COR-L47 (cell line): ENCODE data around the gene FABP2.
"Not testable (repeated sequence)": the region's sequence is repeated elsewhere in the genome, so short reads cannot be mapped to it uniquely, and the experiment has no call there.

Experiments used
- DNase-seq: peaks from one replicate; lab custom pipeline; 2025; lab: John Stamatoyannopoulos, UW

The FABP2 gene

DNA sequence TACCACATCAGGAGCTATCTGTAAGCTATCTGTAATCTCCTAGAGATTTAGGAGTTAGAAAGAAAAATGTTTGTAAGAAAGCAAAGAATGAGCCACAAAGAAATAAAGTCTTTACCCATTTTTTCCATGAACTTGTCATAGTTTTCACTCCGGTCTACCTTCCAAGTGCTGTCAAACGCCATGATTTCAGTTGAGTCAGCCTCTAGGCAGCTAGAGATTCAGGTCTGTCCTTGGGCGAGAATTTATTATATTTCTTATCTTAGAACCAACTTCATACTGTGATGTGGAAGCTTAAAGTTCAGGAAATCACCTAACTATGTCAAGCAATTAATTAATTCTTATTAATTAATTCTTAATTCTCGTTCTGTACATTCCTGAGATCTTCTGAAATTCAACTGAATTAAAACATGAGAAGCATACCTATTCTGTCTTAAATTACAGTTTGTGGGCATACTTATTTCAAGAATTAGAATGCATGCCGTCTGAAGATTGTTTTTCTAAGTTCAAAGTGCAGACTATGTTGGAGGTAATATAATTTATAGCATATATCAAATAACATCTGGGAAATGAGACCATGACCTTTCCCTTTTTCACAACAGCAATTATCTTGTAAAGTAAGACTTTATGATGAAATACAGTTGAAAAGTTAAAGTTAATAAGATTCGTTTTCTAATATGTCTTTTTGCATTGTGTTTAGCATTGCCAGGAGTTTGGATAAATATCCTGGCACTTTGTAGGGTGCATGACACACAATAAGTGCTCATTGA lies at the start of gene FABP2:
FABP2 (minus strand) TSS at position 218 of the 767 bp plus-strand sequence; CDS start at position 182, 36 bp downstream.
- DNase-seq, result no peak

DNA sequence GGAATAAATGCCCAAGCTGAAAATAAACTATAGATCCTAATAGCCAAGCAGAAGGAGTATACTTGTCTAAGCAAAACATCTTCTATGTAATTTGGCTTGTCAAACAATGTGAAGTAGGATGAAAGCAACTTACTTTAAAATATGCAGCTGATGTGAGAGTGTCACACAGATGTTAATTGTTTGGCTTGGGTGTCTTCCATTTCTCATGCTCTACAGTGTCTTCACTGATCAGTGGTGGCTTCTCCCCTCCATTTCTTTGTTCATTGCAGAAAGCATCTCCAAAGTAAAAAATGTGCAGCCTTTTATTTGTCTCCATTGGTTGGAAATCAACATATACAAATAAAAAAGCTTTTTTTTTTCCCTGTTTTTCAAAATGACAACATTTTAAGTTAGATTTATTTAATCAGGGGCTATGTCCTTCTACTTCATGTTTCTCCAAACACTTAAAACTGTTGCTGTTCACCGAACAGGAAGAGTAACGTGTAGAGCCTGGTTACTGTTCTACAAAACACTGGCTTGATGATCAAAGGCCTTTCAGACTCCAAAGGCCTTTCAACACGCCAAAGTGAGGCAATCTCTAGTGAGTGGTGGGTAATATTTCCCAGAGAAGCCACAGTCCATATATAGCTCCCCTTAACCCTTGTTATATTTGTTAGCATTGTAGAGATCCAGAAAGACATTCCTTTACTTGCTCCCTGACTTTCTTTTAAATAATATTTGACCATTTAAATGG lies 49.2 kb upstream of the FABP2 start:
- DNase-seq, result not testable (repeated sequence)

DNA sequence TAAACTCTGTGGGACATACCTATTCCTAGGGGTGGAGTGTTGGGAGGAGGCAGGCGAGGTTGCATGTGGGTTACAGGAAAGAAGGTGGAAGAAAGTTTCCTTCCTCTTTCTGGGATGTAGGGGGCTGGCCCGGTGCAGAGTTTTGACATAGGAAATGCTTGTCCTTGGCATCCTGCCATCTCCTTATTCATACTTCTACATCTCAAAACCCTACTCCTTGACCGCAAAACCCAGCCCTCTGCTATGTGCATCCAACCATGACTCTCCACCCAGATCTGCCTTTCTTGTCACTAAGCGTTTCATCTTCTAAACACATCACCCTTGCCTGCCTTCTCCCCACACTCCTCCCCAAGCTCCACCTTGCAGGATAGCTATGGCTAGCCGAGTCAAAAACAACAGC lies 48.5 kb upstream of the FABP2 start:
- not testable (repeated sequence) for DNase-seq

DNA sequence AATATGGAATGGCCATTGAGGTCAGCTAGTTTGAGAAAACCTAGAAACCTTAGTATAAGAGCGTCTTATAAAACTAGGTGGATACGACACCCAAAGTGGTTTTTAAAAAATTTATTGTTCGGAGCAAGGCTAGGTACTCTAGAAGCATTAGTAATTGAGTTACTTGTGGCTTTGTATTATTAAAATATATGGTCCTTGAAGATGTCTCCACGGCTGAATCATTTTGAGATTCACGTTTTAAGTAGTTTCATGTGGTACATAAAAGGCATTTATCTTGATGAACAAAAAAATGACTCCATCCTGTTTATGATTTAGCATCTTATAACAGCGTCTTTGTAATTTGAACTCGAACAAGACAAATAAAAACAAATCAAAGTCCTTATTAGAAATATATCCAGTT lies 44.9 kb upstream of the FABP2 start:
- not testable (repeated sequence) for DNase-seq

DNA sequence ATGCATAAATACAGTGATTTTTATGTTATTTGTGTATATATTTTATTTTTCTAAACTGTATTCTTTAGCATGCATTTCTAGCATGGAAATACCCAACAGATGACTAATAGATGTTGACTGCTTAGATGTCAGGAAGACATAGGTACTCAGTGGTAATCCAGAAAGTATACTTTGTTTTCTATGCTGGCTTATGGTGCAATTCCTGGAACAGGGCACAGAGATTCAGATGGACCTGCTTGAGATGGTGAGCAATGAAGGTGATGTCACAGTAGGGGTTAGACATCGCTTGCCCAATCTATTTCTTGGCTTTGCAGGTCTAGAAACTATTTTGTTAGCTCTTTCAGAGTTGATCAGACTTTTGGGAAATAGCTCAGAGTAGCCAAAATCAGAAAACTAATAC lies 42.3 kb upstream of the FABP2 start:
- DNase-seq, result not testable (repeated sequence)

DNA sequence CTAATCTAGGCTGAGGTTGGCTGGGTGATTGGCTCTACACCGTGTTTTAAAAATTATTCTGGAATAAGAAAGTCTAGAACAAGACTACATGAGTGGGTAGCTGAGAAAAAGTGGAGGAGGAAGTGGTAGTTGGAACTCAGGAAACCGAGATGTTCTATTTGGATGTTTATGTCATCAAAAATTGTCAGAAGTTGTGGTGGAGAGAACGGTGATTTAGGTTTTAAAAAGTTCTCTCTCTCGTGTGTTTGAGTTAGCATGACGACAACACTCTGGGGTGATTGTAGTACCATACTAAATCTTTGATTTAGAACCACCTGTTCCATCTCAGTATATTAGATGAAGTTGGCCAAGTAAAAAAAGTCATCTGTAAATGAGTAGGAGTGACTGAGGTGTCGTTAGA lies 41.4 kb upstream of the FABP2 start:
- DNase-seq, result not testable (repeated sequence)

DNA sequence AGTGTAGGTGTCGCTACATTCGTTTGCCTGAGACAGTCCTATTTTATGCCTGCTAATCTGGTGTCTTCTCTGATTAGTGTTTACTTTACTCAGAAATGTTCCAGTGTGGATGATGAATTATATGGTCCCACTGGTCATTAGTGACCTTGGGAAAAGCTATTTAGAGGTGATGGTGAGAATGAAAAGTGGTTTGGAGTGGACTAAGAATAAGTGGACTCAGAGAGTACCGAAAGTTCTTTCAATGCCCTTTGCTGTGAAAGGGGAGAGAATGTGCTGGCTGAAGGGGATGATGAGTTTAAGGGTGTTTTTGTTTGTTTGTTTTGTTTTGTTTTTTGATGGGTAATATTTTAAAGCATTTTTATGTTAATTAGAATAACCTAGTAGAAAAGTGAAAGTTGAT lies 40.5 kb upstream of the FABP2 start:
- DNase-seq, result not testable (repeated sequence)

DNA sequence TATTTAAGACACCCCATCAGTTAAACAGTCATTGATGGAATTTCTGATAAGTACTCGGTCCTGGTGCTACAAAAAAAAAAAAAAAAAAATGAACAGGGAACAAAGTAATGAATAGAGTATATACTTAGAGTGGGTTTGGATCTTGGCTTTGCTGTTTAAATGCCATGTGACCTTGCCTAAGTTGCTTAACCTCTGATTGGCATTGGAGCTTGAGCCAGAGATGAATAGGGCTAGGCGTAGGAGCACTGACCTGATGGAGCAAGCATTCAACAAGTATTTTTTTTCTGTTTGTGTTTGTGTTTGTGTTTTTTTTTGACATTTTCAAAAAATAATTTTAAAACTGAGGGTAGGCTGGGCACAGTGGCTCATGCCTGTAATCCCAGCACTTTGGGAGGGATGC lies 37.9 kb upstream of the FABP2 start:
- DNase-seq, result not testable (repeated sequence)

DNA sequence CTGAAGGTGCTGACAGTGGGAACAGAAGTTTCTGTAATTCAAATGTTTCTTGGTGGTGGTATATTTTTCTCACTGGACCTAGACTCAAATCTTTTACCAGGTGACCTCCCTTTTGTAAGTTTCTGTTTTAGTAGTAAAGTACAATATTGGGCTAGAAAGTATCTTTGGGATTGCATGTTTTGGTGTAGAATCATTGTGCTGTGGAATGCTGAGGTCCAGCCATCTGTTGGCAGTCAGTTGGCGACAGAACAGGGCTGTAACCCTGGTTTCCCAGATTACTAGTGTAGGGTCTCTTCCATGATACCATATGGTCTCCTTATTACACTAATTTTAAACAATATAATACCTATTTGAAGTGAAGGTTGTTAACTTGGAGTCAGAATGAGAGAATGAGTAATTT lies 34.9 kb upstream of the FABP2 start:
- not testable (repeated sequence) for DNase-seq

DNA sequence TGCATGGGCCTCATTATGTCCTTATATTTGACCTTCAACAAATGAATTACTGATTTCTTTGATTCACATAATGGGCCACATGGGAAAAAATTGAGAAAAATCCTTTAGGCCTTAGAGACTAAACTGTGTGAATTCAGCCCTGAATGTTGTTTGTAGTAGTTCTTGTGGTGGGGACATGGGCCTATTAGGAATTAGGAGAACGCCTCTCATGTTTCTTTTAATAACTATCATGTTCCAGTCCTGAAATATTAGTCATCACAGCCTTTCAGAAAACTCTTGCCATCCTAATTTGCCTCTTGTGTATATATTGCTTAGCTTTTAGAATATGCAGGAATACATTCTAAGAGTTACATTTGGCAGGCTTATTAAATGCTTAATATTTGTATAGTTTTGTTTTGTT lies 34.1 kb upstream of the FABP2 start:
- DNase-seq, result not testable (repeated sequence)

DNA sequence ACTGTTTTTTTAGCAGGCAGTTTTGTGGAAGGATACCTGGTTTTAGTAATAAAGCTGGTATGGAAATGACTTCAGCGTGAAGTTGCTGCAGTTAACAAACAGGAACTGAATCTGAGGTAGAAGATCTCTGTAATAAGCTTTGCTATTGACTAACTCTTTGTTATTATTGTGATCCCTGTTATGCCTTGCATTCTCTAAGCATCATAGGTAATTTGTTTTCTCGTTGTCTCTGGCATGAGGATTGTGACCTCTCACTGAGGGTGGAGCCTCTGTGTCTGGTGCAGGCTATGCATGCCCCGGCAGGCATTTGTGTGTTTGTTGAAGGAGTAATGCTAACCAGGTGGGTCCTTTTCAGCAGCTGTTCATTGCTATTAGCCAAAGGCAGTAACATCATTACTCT lies 31.4 kb upstream of the FABP2 start:
- DNase-seq, result peak; percentile 36

DNA sequence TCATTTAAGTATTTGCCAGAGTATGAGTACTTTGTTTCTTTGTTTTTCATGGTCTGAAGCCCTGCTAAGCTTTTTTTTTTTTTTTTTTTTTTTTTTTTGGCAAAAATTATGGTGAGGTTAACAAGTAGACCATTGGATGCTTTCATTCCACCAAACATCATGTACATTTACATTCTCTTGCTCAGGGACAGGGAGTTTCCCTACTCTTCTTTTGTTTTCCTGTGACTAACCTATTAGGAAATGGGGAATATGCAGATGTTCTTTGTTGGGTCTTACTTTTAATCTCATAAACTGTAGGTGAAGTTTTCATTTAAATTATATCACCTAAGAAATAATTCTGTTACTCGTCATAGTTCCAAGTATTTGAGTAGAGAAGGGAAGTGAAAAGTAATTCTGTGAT lies 26.2 kb upstream of the FABP2 start:
- not testable (repeated sequence) for DNase-seq

DNA sequence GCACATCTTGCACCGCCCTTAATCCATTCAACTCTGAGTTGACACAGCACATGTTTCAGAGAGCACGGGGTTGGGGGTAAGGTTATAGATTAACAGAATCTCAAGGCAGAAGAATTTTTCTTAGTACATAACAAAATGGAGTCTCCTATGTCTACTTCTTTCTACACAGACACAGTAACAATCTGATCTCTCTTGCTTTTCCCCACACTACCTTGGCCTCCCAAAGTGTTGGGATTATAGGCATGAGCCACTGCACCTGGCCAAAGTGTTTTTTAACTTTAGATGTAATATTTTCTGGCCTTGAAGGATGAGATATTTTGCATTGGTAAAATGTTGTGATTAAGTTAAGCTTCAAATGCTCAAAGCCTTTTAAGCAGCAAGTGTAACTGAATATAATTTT lies 21.4 kb upstream of the FABP2 start:
- DNase-seq, result not testable (repeated sequence)

DNA sequence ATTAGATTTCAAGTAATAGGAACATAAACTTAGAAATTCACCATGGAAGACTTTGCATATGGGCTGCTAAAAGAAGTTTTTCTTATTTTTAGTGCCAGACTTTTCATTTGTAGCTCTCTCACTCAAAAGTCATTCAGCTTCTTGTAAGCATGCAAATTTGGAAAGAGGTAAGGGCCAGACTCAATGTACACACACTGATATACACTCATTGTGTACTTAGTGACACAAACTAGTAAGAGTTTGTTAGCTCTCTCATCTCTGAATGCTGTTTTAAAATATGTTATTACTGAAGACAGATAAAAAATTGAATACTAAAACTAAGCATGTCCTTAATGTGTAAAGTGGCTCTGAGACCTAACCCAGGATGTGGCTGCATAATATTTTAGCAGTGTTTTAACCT lies 18.0 kb upstream of the FABP2 start:
- DNase-seq, result not testable (repeated sequence)

DNA sequence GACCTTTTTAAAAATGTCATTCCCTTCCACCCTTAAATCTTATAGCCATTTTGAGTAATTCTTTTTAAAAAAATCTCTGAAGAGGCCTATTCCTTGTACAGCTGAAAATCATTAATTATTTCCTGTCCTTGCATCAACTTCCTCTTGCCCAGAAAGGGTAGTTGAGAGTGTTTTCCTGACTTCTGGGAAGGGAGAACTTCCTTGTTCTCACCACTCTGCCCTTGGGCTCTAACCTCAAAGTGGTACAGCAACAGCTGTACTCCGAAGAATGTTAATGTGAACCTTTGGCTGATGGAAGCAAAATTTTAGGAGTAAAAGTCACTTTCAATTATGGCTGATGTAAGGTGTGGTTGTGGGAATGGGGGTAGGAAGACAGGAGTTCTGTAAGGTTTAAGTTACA lies 15.1 kb upstream of the FABP2 start:
- no peak for DNase-seq

DNA sequence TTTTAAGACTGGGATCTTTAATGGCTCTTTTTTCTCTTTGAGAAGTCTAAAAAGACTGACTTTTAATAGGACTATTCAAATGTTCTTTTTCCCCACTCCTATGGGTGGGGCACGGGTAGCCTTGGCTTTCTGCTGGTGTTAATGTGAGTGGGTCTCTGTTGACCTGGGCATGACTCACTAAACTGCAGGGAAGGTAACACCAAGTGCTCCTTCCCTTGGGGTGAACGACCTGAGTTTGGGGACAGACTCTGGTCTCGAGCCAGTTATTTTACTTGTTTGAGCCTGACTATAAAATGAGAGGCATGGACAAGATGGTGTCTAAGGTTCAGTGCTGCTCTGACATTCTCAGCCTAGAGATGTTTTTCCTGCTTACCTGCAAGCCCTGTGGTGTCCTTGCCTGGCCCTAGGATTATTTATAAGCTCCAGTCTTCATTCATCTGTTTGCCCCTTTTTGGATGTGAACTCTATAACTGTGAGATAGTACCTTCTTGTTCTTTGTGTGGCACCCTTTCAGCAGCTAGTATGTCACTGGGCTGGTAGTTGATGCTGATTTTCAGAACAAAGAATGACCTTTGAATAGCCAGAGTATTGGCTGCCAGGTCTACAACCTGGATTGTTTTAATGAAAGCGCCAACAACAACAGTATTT lies 14.5 kb upstream of the FABP2 start:
- DNase-seq, result not testable (repeated sequence)

DNA sequence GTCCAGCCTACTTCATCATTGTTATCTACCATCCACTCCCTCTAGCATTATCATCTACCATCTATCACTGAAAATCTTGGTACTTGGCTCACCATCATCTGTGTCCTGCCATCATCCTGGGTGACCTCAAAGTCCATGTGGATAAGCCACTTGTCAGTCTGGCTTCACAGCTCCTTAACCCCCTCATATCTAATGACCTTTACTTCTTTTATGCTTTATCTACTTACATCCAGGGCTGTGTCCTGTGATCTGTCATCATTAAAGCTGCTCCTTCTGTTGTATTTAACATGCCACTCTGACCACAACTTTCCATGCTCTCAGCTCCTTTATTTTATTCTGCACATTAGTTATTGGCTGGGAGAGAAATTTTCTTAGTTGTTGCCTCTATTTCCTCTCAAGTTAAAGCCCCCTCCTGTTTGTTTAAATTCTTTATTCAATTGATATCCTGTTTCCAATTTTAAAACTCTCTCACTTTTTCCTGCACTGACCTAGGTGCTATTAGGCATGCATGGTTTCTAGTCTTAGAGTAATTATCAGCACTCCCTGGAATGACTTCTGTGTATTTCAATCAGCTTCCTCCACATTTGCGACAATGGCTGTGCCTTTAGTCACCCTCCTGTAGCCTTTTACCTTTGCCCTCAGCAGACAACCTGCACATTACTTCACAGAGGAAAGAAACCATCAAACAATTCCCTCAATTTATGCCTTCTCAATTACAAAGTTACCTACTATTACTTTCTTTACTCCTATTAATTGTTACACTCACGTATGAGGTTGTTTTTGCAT lies 8.1 kb upstream of the FABP2 start:
- DNase-seq, result no peak

DNA sequence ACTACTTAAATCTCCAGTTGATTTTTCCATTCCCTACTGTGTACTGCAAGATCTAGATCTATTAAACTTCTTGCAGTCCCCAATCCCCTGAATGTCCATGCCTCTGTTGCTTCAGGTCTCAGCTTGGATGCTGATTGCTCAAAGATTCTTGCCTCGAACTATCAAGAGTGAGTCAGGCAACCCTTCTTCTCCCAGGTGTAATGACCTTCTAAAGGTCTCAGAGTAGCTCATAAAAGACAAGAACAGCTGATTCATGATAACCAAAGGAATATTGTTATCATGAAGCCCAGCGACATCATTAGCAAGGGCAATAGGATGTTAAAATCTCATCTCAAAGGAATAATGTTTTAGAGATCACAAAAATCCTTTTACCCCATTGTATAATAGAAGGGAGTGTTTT lies 6.8 kb upstream of the FABP2 start:
- no peak for DNase-seq

DNA sequence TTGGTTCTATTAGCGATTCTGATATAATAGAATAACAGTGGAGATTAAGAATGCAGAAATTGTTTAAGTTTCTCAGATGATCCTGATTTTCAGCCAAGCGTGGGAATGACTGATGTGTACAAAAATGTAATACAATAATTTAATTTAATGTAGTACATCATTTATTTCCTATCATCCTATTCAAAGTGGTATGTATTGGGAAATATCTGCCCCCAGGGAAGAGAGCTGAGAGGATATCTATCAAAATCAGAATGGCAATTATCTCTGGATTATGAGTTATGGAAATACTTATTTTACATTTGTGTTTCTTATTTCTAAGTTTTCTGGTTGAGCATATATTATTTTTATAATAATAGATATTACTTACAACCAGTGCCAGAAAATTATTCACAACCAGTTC lies 3.9 kb downstream of the FABP2 start:
- DNase-seq, result no peak

DNA sequence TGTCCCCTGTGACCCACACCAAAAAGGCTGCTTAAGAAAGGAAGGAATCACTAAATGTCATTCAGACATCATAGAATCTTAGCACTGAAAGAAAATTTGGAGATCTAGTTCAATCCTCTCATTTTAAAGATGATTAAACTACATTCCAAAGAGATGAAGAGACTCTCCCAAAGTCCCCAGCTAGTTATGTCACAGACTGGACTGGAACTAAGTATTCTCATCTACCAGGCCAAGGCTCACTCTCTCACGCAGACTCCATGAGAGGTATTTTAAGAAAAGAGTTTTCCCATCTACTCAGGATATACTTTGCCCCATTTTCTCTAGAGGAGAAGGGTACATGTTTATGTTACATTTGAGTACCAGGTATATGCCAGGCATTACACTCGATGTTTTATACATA lies 6.9 kb downstream of the FABP2 start:
- DNase-seq, result no peak

DNA sequence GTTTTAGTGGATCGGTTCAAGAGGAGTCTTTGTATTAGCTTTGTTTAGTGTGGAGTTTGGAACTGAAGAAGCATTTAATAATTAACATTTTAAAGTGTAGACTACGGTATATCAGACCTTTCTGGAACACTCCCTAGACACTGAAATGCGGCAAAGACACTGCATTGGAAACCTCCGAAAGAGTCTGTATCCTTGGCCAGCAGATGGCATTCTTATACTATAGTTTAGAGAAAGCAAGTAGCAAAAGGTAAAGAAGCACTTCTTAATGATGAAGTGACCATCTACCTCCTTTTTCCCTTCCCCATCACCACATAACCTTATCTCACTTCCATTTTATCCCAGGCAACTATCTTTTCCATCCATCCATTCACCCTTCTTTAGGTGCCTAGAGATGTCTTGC lies 7.6 kb downstream of the FABP2 start:
- DNase-seq, result peak; percentile 57

DNA sequence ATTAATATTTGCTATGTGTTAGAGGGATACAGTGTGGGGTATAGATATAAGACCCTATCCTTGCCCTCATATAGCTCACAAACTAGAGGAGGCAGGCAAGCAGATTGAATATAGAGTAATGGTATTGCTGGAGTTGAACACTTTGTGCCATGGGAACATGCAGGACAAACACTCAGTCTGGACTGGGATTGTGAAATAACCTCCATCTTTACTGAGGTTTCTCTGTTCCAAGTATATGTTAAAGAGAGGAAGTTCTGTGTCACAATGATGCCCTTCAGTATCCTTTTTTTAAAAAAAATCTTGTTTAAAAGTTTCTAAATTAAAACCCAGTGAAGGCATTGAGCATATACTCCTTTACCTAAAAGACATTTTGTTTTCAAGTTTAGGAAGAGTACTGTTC lies 8.7 kb downstream of the FABP2 start:
- no peak for DNase-seq
